ENCODE results near the gene PTGIR.
"Not testable (repeated sequence)": the region's sequence is repeated elsewhere in the genome, so short reads cannot be mapped to it uniquely, and the experiment has no call there.

The PTGIR gene

DNA sequence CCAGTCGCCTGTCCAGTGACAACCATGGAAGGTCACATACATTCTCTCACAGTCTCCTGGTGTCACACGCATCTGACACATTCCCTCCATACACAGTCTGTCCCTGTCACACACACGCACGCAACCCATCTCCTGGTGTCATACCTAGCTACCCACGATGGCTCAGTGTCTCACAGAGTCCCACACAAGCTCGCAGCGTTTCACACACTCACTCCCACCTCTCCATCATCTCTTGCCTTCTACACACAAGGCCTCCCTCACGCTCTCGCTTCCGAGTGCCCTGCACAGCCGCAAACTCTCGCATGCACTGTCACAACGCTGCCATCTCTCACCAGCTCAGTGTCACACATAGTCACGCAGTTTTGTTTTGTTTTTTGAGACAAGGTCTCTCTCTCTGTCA, 12.3 kb upstream of the PTGIR start:
- DNase-seq (ENCODE audit: low read depth) = no peak

DNA sequence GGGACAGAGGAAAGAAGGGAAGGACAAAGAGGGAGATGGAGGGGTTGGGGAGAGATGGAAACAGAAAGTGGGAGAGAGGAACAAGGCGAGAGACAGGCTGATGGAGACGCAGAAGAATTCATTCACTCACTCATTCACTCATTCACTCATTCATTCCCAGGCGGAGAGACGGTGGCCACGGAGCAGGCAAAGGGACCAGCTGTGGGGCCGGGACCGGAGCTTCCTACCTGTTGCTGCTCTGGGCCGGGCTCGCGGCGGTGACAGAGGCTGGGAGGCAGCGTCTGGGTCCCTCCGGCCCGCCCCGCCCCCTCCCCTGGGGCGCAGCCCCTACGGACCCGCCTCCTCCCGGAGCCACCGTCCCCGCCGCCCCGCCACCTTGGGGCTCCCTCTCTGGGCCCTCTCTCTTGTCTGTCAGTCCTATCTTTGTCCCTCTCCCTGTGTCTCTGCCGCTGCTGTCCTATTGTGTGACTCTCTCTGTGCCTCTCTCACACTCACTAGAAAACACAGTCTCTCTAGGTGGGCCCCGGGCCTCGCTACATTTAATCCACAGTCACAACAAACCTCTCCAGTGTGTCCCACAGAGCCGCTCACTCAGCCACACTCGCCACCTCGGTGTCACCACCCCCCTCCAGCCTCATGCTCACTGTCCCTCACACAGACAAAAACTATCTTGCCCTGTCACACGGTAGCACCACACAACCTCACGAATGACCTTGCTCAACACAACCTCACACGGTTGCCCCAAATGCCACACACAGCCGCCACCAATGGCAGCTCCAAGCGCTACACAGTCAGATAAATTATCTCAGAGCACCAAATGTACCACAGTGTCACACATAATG, 11.3 kb upstream of the PTGIR start, which contains the start of gene GNG8:
Gene GNG8 (minus strand): TSS at position 283 of the 842 bp plus-strand sequence. CDS start 1,520 bp downstream, outside the sequence.
- DNase-seq (ENCODE audit: low read depth) = no peak

DNA sequence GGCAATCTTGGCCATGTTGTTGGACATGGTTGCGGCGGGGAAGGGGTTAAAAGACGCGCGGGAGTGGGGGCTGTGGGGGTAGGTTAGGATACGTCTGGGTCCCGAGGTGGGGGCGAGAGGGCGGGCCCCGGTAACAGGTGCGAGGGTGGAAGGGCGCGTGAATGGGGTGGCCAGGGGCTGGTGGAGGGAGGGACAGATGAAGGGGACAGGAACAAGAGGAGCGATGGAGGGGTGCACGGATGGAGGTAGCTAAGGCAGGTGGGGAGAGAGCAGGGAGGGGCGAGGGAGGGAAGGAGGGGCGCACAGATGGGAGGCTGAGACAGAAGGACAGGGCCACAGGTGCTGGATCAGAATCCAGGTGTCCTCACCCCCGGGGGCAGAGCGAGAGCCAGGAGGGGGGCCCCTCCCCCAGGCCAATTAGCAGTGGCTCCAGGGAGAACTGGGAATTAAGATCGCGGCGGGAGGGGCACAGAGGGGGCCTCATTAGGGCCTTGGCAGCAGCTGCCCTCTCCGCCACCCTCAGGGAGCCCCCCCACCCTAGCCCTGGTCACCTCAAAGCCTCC, 9.8 kb upstream of the PTGIR start:
- no peak for DNase-seq (ENCODE audit: low read depth)

DNA sequence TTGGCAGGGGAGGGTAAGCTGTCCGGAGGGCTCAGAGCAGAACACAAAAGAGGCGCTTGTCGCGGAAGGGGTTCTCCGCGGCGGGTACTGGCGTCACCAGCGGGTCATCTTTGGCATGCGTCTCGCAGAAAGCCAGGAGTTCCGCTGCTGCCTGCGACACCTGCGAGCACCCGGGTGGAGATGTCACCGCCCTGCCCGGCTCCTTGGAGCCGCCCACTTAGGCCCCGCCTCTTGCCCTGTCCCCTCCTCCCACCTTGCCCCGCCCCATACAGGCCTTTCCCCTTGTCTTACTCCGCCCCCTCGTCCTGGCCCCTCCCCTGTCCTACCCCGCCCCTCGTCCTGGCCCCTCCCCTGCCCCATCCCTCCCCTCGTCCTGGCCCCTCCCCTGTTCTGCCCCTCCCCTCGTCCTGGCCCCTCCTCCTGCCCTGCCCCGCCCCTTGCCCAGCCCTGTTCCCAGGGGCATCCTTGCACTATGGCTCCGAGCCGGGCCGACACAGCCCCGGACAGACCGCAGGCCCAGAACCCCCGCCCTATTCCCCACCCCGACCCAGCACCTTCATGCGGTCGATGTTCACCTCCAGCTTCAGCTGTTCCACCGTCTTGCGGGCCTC, 9.3 kb upstream of the PTGIR start:
- no peak for DNase-seq (ENCODE audit: low read depth)

DNA sequence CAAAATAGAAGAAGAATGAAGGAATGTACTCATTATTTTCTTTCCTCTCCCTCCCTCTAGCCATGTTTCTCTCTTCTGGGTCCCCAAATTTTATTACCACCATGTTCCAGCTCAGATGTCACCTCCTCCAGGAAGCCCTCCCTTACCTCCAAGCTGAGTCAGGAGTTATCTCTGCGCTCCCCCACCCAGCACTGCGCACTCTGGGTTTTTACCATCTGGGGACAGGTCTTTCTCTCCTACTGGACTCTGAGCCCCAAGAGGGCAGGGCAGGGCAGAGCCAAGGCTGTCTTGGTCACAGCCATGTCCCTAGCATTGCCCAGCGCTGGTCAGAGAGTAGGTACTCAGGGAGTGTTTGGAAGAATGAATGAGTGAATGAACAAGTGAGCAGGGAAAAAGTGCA, 8.2 kb upstream of the PTGIR start:
- DNase-seq (ENCODE audit: low read depth) = no peak

DNA sequence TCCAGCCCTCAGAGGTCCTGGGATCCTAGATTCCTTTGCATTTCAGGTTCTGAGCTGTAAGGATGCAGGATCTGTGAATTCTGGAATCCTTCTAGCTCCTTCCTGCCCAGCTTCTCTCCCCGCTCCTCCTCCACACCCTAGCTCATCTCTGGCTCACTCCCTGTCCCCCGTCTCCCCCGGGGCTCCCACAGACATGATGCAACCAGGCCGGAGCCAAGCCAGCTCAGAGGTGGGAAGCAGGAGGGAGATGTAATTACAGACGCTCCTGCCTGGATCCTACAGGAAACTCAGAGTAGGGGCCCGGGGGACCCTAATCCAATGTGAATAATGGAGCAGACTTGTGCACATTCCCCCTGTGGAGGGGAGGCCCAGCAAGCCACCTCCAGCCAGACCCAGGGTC, 6.6 kb upstream of the PTGIR start:
- DNase-seq (ENCODE audit: low read depth) = peak; percentile 31

DNA sequence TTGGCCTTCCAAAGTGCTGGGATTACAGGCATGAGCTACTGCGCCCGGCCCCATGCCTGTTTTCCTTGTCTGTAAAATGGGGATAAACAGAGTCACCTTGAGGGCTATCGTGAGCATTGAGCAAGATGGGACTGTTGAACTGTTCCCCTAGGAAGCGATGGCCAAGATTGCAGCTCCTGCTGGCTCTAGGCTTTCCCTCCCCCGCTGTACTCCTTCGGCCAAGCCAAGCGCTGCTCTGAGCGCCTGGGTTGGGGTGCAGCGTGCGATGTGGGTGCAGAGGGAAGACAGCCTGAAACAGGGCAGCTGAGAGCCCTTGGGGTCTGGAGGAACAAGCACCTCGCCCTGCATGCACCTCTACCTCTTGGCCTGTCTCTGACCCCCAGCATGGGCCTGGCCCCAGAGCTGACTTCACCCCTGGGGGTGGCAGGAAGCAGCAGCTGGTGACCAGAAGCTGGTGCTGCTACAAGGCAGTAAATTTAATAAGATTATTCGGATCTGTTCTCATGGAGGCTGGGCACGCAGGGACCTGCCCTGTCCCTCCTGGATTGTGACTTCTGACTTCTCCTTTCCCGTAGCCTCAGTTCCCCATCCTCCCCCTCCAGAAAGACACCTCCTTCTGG, 5.8 kb upstream of the PTGIR start:
- DNase-seq (ENCODE audit: low read depth) = no peak

DNA sequence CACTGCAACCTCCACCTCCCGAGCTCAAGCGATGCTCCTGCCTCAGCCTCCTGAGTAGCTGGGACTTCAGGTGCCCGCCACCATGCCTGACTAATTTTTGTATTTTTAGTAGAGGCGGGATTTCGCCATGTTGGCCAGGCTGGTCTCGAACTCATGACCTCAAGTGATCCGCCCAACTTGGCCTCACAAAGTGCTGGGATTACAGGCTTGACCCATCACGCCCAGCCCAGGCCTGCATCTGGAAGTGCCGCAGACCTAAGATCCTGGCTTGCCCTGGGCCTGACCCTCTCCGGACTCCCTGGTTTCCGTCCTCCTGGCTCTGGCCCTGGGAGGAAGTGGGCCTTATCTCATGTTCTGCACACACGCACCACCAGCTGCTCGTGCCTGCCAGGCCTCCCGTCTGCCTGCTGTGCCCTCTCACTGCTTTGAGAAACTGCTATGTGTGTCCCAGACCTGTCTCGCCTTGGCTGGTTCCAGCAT, 4.7 kb upstream of the PTGIR start:
- DNase-seq (ENCODE audit: low read depth) = no peak

DNA sequence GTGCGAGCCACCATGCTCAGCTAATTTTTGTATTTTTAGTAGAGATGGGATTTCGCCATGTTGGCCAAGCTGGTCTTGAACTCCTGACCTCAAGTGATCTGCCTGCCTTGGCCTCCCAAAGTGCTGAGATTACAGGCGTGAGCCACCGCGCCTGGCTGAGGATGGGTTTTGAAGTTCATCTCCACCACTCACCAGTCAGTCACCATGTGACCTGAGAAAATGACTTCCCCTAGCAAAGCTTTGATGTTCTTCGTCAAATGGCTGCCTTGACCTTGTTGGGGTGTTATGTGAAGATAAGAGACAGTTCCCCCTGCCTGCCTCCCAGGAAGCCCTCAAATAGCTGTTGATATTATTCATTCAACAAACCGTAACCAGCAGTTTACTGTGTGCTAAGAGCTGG, 4.1 kb upstream of the PTGIR start:
- not testable (repeated sequence) for DNase-seq (ENCODE audit: low read depth)

DNA sequence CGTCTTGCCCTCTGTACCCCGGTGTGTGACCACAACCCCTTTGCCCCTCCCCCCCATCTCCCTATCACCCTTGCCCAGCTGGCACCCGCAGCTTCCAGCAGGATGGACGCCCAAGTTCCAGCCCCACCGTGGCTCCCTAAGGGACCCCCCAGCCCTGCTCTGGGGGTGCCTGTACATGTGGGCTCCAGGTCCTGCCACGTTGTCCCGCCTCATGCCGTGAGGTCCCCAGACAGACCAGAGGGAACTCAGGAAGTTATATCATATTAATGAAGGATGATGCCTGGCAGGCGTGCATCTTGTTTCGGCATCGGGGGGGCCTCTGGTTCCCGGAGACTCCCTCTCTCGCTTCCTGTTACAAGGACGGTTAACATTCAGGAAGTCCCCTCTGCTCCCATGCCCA, 1.6 kb upstream of the PTGIR start:
- no peak for DNase-seq (ENCODE audit: low read depth)

DNA sequence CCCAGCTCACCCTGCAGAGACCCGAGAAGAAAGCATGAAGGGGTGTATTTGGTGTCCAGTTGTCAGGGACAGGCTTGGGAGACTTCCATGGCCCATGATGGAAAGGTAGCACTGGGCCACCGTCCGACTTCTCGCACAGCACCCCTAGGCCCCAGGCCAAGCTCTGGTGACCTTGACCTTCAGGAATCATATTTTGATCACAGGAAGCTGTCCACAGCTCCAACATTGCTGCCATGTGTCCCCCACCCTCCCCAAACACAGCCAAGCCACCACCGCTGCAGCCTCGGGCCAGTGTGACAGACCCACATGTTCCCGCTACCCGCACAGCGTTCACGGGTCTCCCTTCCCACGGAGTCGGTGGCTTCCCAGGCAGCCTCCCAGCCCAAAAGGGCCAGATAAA, 842 bp upstream of the PTGIR start:
- no peak for DNase-seq (ENCODE audit: low read depth)

DNA sequence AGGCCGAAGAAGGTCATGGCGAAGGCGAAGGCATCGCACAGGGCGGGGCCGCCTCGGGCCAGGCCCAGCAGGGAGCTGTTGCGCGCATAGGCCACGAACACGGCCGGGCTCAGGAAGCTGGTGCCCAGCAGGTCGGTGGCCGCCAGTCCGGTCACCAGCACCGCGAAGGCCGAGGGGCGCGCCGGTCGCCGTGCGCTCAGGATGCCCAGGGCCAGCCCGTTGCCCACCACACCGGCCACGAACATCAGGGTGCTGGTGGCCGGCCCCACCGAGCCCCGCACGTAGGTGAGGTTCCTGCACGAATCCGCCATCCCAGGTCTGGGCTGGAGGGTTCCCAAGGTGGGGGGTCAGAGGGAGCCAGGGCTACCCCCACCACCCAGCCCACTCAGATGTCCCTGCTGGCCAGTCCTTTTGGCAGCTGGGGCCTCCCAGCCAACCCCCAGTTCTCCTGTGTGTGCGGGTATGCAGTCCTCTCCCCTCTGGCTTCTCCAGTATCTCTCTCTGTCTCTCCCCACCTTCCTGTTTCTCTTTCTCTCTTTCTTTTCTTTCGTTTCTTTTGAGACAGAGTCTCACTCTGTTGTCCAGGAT, 880 bp downstream of the PTGIR start:
- no peak for DNase-seq (ENCODE audit: low read depth)

DNA sequence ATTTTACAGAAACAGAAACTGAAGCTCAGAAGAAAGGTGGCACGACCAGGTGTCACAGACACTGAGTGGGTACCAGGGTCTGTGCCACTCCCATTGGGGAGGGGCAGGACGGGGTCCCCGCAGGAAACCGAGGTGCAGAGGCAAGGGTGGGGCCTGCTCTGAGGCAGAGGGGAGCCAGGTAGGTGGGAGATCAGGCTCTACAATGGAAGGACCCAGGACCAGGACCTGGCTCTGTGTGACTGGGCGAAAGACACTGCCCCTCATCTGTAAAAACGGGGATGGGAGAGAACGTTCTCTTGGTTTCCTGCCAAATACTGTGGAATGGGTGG, 2.8 kb downstream of the PTGIR start:
- no peak for DNase-seq (ENCODE audit: low read depth)

DNA sequence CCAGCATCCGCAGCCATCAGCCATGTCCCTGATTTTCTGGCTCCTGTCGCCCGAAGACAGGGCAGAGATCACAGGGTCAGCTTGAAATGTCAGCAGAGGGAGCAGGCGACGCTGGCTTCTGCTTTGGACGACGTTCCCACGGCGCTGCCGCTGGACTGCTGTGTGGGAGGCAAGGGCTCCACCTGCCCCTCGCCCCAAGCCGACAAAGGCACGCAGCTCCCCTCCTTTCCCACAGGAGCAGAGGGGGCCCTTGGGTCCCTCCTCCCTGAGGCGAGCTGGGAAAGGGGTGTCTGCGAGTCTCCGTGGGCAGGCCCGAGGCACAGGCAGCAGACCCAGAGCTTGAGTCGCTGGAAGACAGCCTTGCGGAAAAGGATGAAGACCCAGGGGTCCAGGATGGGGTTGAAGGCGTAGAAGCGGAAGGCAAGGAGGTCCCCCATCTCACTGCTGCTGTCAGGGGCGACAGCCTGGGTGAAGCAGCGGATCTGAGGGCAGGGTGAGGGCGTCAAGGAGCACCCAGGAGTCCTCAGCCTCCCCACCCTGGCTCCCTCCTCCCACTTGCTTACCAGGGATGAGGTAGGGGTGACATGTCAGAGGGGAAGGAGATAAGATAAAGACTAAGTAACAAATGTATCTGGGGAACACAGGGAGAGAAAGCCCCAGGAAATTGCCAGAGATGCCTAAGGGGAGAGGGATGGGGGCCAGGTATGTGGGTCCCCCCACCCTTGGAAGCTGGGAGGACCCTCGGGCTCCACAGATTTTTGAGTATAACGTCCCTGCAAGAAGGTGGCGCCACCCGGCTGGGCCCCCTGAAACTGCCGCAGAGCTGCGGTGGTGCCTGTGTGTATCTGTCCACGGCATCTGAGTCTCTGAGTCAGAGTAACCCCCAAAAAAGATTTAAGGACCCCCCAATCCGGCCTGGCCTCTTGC, 3.4 kb downstream of the PTGIR start:
- DNase-seq (ENCODE audit: low read depth) = no peak

DNA sequence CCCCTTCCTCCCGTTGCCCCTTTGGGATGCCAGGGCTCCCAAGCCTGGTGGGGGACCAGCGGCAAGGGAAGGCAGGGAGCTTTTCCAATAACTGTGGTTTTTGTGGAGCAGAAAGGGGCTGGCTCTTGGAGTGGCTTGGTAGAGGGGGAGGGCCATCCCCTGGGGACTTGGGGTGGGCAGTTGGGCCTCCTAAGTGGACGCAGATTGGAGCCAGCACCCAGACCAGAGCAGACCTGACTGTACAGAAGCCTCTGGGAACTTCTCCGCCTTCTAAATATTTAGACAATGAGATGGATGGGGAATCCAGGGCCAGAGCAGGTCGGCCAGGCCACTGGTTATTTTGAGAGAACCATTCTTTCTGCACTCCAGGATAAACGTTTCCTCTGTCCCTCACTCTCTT, 4.2 kb downstream of the PTGIR start:
- DNase-seq (ENCODE audit: low read depth) = peak; percentile 34

DNA sequence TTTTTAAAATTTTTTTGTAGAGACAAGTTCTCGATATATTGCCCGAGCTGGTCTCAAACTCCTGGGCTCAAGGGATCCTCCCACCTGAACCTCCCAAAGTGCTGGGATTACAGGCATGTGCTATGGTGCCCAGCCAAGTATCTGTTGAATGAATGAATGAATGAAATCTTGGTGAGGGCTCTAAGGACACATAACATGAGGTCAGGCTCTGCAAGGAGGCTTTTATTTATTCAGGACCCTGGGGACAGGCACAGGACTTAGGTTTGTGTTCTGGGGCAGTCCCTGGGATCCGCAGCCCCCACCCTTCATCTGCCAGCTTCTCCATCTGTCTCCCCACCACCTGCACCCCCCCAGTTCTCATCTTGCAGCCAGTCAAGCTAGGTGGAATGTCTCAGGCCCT, 4.6 kb downstream of the PTGIR start:
- no peak for DNase-seq (ENCODE audit: low read depth)

DNA sequence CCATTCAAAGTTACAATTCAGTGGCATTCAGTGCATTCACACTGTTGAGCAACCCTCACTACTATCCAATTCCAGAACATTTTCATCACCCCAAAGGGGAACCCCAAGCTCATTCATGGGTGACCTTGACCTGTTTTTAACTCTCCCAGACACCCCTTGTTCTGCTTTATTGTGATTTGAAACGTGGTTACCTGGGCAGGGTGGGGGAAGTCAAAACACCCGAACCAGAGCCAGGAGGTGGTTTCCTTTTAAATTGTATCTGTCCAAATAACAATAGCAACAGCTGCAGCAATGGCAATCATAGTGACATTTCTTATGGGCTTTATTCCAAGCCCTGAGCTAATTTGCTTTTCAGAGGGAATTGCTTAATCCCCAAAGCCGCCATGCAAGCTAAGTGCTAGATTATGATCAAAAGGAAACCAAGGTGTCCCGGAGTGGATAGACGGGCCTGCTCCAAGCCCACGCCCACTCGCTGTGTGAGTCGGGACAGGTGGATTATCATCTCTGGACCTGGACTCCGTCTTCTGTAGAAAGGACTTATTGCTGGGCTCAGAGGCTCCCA, 6.1 kb downstream of the PTGIR start:
- DNase-seq (ENCODE audit: low read depth) = peak; percentile 24

DNA sequence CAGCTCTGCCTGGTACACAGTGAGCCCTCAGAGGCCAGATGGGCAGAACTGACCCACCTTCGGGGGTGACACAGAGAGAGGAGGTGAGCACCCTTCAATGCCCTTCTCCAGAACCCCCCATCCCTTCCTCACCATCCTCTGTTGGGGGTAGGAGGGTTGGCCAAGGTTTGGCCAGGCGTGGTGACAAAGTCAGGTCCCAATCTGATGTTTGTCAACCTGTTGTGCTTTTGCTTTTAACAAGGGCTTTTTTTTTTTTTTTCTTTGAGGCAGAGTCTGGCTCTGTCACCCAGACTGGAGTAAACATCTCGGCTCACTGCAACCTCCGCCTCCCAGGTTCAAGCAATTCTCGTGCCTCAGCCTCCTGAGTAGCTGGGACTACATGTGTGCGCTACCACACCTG, 7.3 kb downstream of the PTGIR start:
- no peak for DNase-seq (ENCODE audit: low read depth)

DNA sequence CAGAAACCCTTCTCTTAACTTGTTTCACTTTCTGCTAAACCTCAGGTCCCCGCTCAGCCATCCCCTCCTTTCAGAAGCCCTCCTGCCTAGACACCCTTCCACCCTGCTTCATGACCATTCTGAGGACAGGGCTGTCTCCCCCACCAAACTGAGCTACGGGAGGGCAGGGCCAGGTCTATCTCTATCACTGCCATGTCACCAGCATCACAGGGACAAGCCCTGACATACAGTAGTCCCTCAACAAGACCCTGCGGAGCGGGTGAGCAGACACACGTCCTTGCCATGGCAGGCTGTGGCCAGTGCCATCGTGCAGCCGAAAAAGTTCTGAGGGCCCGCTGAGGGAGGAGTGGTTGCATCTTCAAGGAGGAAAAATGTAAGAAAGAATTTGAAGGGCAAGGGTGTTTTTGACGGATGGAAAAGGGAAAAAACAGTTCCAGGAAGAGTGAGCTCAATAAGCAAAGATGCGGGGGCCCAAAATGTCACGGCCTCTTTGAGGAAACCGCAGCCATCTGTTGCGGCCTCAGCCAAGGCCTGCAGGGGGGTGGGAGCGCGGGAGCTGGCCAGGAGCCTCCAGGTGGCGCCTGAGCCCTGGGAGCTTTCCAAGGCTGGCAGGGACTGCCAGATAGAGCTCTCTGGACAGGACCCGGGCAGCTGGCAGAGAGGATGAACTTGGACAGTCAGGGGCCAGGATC, 8.1 kb downstream of the PTGIR start:
- DNase-seq (ENCODE audit: low read depth) = no peak

DNA sequence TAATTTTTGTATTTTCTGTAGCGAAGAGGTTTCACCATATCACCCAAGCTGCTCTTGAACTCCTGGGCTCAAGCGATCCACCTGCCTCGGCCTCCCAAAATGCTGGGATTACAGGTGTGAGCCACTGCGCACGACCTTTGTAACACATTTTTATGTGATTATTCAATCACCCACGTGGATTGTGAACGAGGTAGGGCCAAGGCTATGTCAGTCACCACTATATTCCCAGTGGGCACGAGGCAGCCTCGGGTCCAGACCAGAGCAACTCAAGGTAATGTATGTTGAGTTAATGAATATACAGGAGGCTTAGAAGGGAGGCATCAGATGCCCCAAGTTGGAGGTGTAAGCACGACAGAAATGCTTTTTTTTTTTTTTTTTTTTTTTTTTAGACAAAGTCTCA, 8.9 kb downstream of the PTGIR start:
- no peak for DNase-seq (ENCODE audit: low read depth)

Data from GM04503 (cell line).